K562 (cell line): ENCODE data around the gene POLR3A. TPM values are rescaled to one million over a fixed set of nuclear protein-coding genes. Genes with fewer than 3 reads are reported as not detected.
A peak's percentile ranks its signal among the peaks of the same experiment; 100 is the strongest.

Experiments used
- BRCA1 ChIP-seq, 2 experiments: fragments of 450-650 bp in 1 of 2; sonication (generic) in 1 of 2; formaldehyde crosslinking in 1 of 2; IDR thresholded peaks; 2 replicates each; pipeline versions ENCODE4 v1.5.0 to v1.6.1; 2017 to 2020; ENCODE audit warnings: mild to moderate bottlenecking in 1 of 2, missing genetic modification reagents in 1 of 2
- KAT2B ChIP-seq: IDR thresholded peaks from one replicate; pipeline ENCODE4 v1.6.1; 2012; ENCODE audit warnings: low read depth, mild to moderate bottlenecking, control low read depth, inconsistent platforms, low read length, moderate library complexity
- KDM1A ChIP-seq, 2 experiments: fragments of 450-650 bp; IDR thresholded peaks; 2 replicates each; pipeline ENCODE4 v1.6.1; 2016; ENCODE audit warnings: mild to moderate bottlenecking in 2 of 2
- POLR3A ChIP-seq: IDR thresholded peaks from 2 replicates; pipeline ENCODE4 v1.6.1; 2011; ENCODE audit warnings: borderline replicate concordance, mild to moderate bottlenecking, moderate library complexity; ENCODE audit not compliant: insufficient read length, insufficient read depth; ENCODE audit errors: extremely low read depth
- POLR3G ChIP-seq: IDR thresholded peaks from 2 replicates; pipeline ENCODE4 v1.6.1; 2011; ENCODE audit not compliant: insufficient read length, insufficient replicate concordance; ENCODE audit errors: extremely low read depth
- RCOR1 ChIP-seq, 2 experiments: IDR thresholded peaks; 2 replicates each; pipeline ENCODE4 v1.6.1; 2012; ENCODE audit warnings: low read depth in 2 of 2, low read length in 2 of 2, borderline replicate concordance in 1 of 2, improper control_type of control experiment in 1 of 2
- SIN3A ChIP-seq, 2 experiments: fragments of 150-350 bp in 1 of 2; IDR thresholded peaks; 2 replicates each; pipeline ENCODE4 v1.6.1; 2011 to 2016; ENCODE audit warnings: borderline replicate concordance in 2 of 2, low read depth in 2 of 2, low read length in 2 of 2, mild to moderate bottlenecking in 2 of 2, moderate library complexity in 2 of 2; ENCODE audit not compliant: control insufficient read depth in 1 of 2
- SMC3 ChIP-seq: conservative IDR thresholded peaks from 2 replicates; pipeline ENCODE4 v1.6.1; 2011; ENCODE audit warnings: low read depth, low read length, improper control_type of control experiment; ENCODE audit not compliant: insufficient read depth
- ZNF217 ChIP-seq: sonication (generic); formaldehyde crosslinking; IDR thresholded peaks from 2 replicates; pipeline ENCODE4 v1.8.0; 2022; ENCODE audit warnings: mild to moderate bottlenecking, missing genetic modification reagents
- ZNF232 ChIP-seq: sonication (generic); formaldehyde crosslinking; IDR thresholded peaks from 2 replicates; pipeline ENCODE4 v1.8.0; 2022; ENCODE audit warnings: mild to moderate bottlenecking, missing genetic modification reagents
- ZNF263 ChIP-seq: sonication (generic); formaldehyde crosslinking; IDR thresholded peaks from 2 replicates; pipeline ENCODE4 v1.8.0; 2022; ENCODE audit warnings: mild to moderate bottlenecking, missing genetic modification reagents, borderline replicate concordance
- polyA plus RNA-seq, 8 experiments: library from polyadenylated mRNA; depleted of rRNA in 4 of 8; stranded (reverse) in 5 of 8; unstranded in 3 of 8; fragments of >200 nt; fragmentation: Nextera tagmentation in 2 of 8; fragmentation: Illumina TruSeq in 1 of 8; extraction: Ambion mirVana in 2 of 8; extraction: Trizol in 1 of 8; gene quantifications; 2 replicates each; pipeline versions ENCODE4 v1.2.1 to v1.2.3, GENCODE V29; 2011 to 2014; ENCODE audit warnings: inconsistent platforms in 1 of 8, missing spikeins in 1 of 8
- total RNA-seq, 7 experiments: library from RNA; depleted of rRNA in 6 of 7; stranded (reverse); fragments of >200 nt in 6 of 7; fragmentation: Illumina TruSeq in 2 of 7; extraction: Trizol in 2 of 7; gene quantifications; 2 replicates each; pipeline versions ENCODE4 v1.2.1 to v1.2.3, GENCODE V29; 2011 to 2021; ENCODE audit warnings: low replicate concordance in 1 of 7
- TF ChIP-seq, protein P1 (sequence below): fragments of 450-650 bp; IDR thresholded peaks from 2 replicates; pipeline ENCODE4 v1.6.1; 2014; ENCODE audit warnings: low read depth, mild to moderate bottlenecking, moderate library complexity, borderline replicate concordance
- TF ChIP-seq, protein P2 (sequence below): IDR thresholded peaks from 2 replicates; pipeline ENCODE4 v1.6.1; 2011; ENCODE audit warnings: borderline replicate concordance, low read depth, mild to moderate bottlenecking, moderate library complexity, low read length; ENCODE audit not compliant: insufficient read depth, poor library complexity, severe bottlenecking

The POLR3A gene
- total and polyA plus RNA-seq, 9 of the 15 experiments (the other 6 are each of a cell fraction or from before 2014, with no cell fraction given) = 14.9 to 37.0 (median 26.7) TPM

DNA sequence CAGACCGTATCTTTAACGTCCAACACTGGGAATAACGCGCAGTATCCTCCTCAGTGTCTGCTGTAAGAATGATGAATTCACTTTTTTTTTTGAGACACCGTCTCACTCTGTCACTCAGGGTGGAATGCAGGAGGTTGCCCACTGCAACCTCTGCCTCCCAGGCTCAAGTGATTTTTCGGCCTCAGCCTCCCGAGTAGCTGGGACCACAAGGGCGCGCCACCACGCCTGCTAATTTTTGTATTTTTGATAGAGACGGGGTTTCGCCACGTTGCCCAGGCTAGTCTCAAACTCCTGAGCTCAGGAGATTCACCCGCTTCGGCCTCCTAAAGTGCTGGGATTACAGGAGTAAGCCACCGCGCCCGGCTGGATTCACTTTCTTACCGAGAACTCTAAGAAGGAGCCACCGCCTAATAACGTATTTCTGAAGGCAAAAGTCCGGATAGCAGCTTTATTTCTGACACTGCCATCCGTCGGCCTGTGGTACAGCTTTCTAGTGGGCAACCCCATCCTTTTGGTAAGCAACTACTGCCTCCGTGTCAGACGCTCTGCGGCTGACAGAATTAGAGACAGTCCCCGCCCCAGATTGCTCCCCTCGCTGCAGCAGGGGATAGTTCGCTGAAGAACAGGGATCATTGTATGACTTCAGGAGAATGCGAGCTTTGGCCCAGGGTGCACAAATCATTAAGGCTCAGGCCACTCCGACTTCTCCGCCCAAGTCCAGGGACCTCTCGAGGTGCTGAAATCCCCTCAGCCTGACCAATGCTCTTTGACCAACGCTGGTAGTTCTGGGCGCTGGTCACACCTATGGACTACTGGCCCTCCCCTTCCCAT lies 662 bp downstream of the POLR3A start (continued):
- TF ChIP-seq BRCA1 (IDR thresholded peaks at IDR 0.05) (no peak), BRCA1 (CRISPR knock-in tag; IDR thresholded peaks at IDR 0.05) (peak; percentile 86; the same call in 1 of the 2 replicates), POLR3G (no peak), RCOR1 (IDR thresholded peaks at IDR 0.05; ENCODE audit: borderline replicate concordance in 1 of 2, low read depth in 2 of 2, low read length in 2 of 2) (0 out of 4 replicates have a peak, but pooled peaks of 1 of the 2 experiments have one; percentile 10), KDM1A (IDR thresholded peaks at IDR 0.05) (0 out of 4 replicates have a peak, but pooled peaks have one; percentile 18 to 33), POLR3A (no peak), SIN3A (IDR thresholded peaks at IDR 0.05; ENCODE audit: borderline replicate concordance in 2 of 2, control insufficient read depth in 1 of 2, low read depth in 2 of 2, low read length in 2 of 2) (peak in 1 of 2 experiments; percentile 47; a peak in 1 of 4 replicates), ZNF263 (peak; percentile 57; the same call in 1 of the 2 replicates), ZNF217 (no peak), KAT2B (no peak), ZNF232 (CRISPR knock-in tag) (0 out of 2 replicates have a peak, but pooled peaks have one; percentile 1), SMC3 (0 out of 2 replicates have a peak, but pooled peaks have one; percentile 5)
- TF ChIP-seq, protein P1, sequence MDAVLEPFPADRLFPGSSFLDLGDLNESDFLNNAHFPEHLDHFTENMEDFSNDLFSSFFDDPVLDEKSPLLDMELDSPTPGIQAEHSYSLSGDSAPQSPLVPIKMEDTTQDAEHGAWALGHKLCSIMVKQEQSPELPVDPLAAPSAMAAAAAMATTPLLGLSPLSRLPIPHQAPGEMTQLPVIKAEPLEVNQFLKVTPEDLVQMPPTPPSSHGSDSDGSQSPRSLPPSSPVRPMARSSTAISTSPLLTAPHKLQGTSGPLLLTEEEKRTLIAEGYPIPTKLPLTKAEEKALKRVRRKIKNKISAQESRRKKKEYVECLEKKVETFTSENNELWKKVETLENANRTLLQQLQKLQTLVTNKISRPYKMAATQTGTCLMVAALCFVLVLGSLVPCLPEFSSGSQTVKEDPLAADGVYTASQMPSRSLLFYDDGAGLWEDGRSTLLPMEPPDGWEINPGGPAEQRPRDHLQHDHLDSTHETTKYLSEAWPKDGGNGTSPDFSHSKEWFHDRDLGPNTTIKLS = no peak
- TF ChIP-seq, protein P2, sequence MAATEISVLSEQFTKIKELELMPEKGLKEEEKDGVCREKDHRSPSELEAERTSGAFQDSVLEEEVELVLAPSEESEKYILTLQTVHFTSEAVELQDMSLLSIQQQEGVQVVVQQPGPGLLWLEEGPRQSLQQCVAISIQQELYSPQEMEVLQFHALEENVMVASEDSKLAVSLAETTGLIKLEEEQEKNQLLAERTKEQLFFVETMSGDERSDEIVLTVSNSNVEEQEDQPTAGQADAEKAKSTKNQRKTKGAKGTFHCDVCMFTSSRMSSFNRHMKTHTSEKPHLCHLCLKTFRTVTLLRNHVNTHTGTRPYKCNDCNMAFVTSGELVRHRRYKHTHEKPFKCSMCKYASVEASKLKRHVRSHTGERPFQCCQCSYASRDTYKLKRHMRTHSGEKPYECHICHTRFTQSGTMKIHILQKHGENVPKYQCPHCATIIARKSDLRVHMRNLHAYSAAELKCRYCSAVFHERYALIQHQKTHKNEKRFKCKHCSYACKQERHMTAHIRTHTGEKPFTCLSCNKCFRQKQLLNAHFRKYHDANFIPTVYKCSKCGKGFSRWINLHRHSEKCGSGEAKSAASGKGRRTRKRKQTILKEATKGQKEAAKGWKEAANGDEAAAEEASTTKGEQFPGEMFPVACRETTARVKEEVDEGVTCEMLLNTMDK = peak; percentile 49
